IMR-90 (cell line): ENCODE results near the gene DNAJC3. TPM values are rescaled to one million over a fixed set of nuclear protein-coding genes. Genes with fewer than 3 reads are reported as not detected.

Experiments used
- ATAC-seq: fragments of 200-7000 bp; cut with Tn5 transposase; 2 replicates; pipeline ENCODE4 v1.9.1; 2020; ENCODE audit warnings: low read depth, mild to moderate bottlenecking, moderate library complexity
- BruUV-seq: library from RNA; stranded (reverse); fragments of 400-500 nt; replicated peaks from 2 replicates; lab custom pipeline; 2021; lab: Mats Ljungman, UMichigan
- CTCF ChIA-PET: fragments of 300-600 bp; formaldehyde crosslinking; extraction: SDS; loops from one replicate; lab custom pipeline; 2021; ENCODE audit warnings: antibody characterized with exemption; lab: Yijun Ruan, JAX
- POLR2A ChIA-PET: fragments of 300-600 bp; sonication (Branson Sonifier 250); formaldehyde crosslinking; loops from one replicate; lab custom pipeline; 2022; ENCODE audit warnings: antibody characterized with exemption; ENCODE audit not compliant: unreplicated experiment; lab: Charles Lee
- DNase-seq: peaks from one replicate; pipeline ENCODE4 v3.0.0; 2013
- H2AFZ ChIP-seq: replicated peaks from 2 replicates; pipeline ENCODE3; 2013; ENCODE audit warnings: low read length, mild to moderate bottlenecking; ENCODE audit not compliant: poor library complexity
- H2AK5ac ChIP-seq: 2 replicates; pipeline ENCODE4 v1.6.1; 2013; ENCODE audit warnings: low read depth, low read length, inconsistent platforms
- H2AK9ac ChIP-seq: replicated peaks from 2 replicates; pipeline ENCODE3; 2013; ENCODE audit warnings: mild to moderate bottlenecking, low read depth, low read length, moderate library complexity; ENCODE audit not compliant: poor library complexity
- H2BK120ac ChIP-seq: 2 replicates; pipeline ENCODE4 v1.6.1; 2013; ENCODE audit warnings: low read depth, low read length, inconsistent platforms
- H2BK15ac ChIP-seq: 3 replicates; pipeline ENCODE4 v1.6.1; 2013; ENCODE audit warnings: low read depth, low read length, inconsistent platforms
- H2BK20ac ChIP-seq: 2 replicates; pipeline ENCODE4 v1.6.1; 2013; ENCODE audit warnings: low read depth, mild to moderate bottlenecking, inconsistent platforms, low read length, moderate library complexity
- H2BK5ac ChIP-seq: 2 replicates; pipeline ENCODE4 v1.6.1; 2013; ENCODE audit warnings: mild to moderate bottlenecking, low read depth, low read length, inconsistent platforms; ENCODE audit not compliant: poor library complexity, severe bottlenecking
- H3K14ac ChIP-seq: replicated peaks from 2 replicates; pipeline ENCODE4 v1.6.1; 2013; ENCODE audit warnings: low read depth, low read length, inconsistent platforms
- H3K18ac ChIP-seq: 2 replicates; pipeline ENCODE4 v1.6.1; 2013; ENCODE audit warnings: low read depth, low read length, control low read depth
- H3K23ac ChIP-seq: 2 replicates; pipeline ENCODE4 v1.6.1; 2013; ENCODE audit warnings: low read depth, low read length, inconsistent platforms
- H3K27ac ChIP-seq: 2 replicates; pipeline ENCODE4 v1.5.1; 2013; ENCODE audit warnings: mild to moderate bottlenecking, control low read depth, low read length; ENCODE audit not compliant: insufficient read depth
- H3K27me3 ChIP-seq: 2 replicates; pipeline ENCODE4 v1.6.1; 2013; ENCODE audit warnings: low read length; ENCODE audit not compliant: control insufficient read depth, insufficient read depth
- H3K36me3 ChIP-seq: 2 replicates; pipeline ENCODE4 v1.6.1; 2013; ENCODE audit warnings: low read length, mixed read lengths; ENCODE audit not compliant: control insufficient read depth, insufficient read depth
- H3K4ac ChIP-seq: 2 replicates; pipeline ENCODE4 v1.6.1; 2013; ENCODE audit warnings: low read depth, low read length, inconsistent platforms
- H3K4me1 ChIP-seq: 2 replicates; pipeline ENCODE4 v1.6.1; 2013; ENCODE audit warnings: low read length, mixed read lengths; ENCODE audit not compliant: control insufficient read depth, insufficient read depth
- H3K4me2 ChIP-seq: 2 replicates; pipeline ENCODE4 v1.6.1; 2013; ENCODE audit warnings: low read depth, mild to moderate bottlenecking, control low read depth, low read length, moderate library complexity
- H3K4me3 ChIP-seq: 2 replicates; pipeline ENCODE4 v1.5.1; 2013; ENCODE audit warnings: low read depth, mild to moderate bottlenecking, control low read depth, low read length, moderate library complexity; ENCODE audit not compliant: insufficient read depth
- H3K56ac ChIP-seq: 2 replicates; pipeline ENCODE4 v1.6.1; 2013; ENCODE audit warnings: low read length, inconsistent platforms; ENCODE audit not compliant: insufficient read depth; ENCODE audit errors: extremely low read depth
- H3K79me1 ChIP-seq, 2 experiments: 2 replicates each; pipeline ENCODE4 v1.6.1; 2013; ENCODE audit warnings: low read length in 2 of 2, inconsistent platforms in 1 of 2, low read depth in 1 of 2
- H3K9ac ChIP-seq: 2 replicates; pipeline ENCODE4 v1.6.1; 2013; ENCODE audit warnings: low read depth, low read length, control low read depth
- H3K9me1 ChIP-seq: 2 replicates; pipeline ENCODE4 v1.6.1; 2013; ENCODE audit warnings: low read length, inconsistent platforms; ENCODE audit not compliant: insufficient read depth
- H3K9me3 ChIP-seq: 2 replicates; pipeline ENCODE4 v1.6.1; 2013; ENCODE audit warnings: low read length; ENCODE audit not compliant: control insufficient read depth, insufficient read depth
- H4K20me1 ChIP-seq: 2 replicates; pipeline ENCODE4 v1.6.1; 2013; ENCODE audit warnings: low read length, inconsistent platforms; ENCODE audit not compliant: insufficient read depth
- H4K5ac ChIP-seq: 2 replicates; pipeline ENCODE4 v1.6.1; 2013; ENCODE audit warnings: mild to moderate bottlenecking, low read depth, low read length, control low read depth
- H4K8ac ChIP-seq, 2 experiments: 2 replicates each; pipeline ENCODE4 v1.6.1; 2013; ENCODE audit warnings: low read depth in 2 of 2, low read length in 2 of 2, control low read depth in 1 of 2, inconsistent platforms in 1 of 2
- H4K91ac ChIP-seq: 2 replicates; pipeline ENCODE4 v1.6.1; 2013; ENCODE audit warnings: low read depth, low read length, inconsistent platforms; ENCODE audit not compliant: insufficient read depth
- CEBPB ChIP-seq: IDR thresholded peaks from 2 replicates; pipeline ENCODE4 v1.6.1; 2012; ENCODE audit warnings: low read depth, low read length, improper control_type of control experiment
- CHD1 ChIP-seq: IDR thresholded peaks from 2 replicates; pipeline ENCODE4 v1.6.1; 2012; ENCODE audit warnings: low read depth, low read length, improper control_type of control experiment
- RCOR1 ChIP-seq: IDR thresholded peaks from 2 replicates; pipeline ENCODE4 v1.6.1; 2012; ENCODE audit warnings: mild to moderate bottlenecking, low read length, improper control_type of control experiment; ENCODE audit not compliant: insufficient replicate concordance
- WGBS, 2 experiments: methylation state at CpG; one replicate each; pipeline versions ENCODE4 v1.1.5 to v1.1.7; 2013; ENCODE audit warnings: missing lambda C conversion rate in 2 of 2; ENCODE audit not compliant: insufficient read length in 1 of 2; ENCODE audit errors: extremely low coverage in 2 of 2; 5-methylcytosine and 5-hydroxymethylcytosine counted together
- dilution Hi-C: fragments of 300-500 bp; cut with HindIII; formaldehyde crosslinking; loops from one replicate; pipeline ENCODE4 v1.14.3; 2018; ENCODE audit warnings: low sequenced_read_pairs; ENCODE audit not compliant: unreplicated experiment
- in situ Hi-C: fragments of 300-500 bp; cut with MboI; formaldehyde crosslinking; loops from 3 replicates; pipeline ENCODE4 v1.14.3; 2019; ENCODE audit warnings: low sequenced_read_pairs, inconsistent platforms, mixed read lengths
- intact Hi-C: fragments of 100-400 bp; cut with micrococcal nuclease; formaldehyde crosslinking; loops from 2 replicates; pipeline ENCODE4 v1.10.0; 2022
- polyA plus RNA-seq, 3 experiments: library from polyadenylated mRNA; depleted of rRNA; stranded (reverse); fragments of >200 nt; gene quantifications; 2 replicates each; pipeline ENCODE4 v1.2.3, GENCODE V29; 2012; ENCODE audit warnings: low replicate concordance in 1 of 3
- total RNA-seq: library from RNA; depleted of rRNA; stranded (reverse); fragments of >200 nt; gene quantifications from 2 replicates; pipeline ENCODE4 v1.2.3, GENCODE V29; 2012

DNAJC3 gene
- total and polyA plus RNA-seq, 2 of the 4 experiments (the other 2 are of a cell fraction): 10.7 to 28.5 TPM

GRCh38 chr13:95724252-95724651, 47.3 kb downstream of the DNAJC3 start:
- POLR2A ChIA-PET: no interaction called here

More at GRCh38 chr13:95724252-95724651, 47.3 kb downstream of the DNAJC3 start:
- BruUV-seq: no TSS peak
- H3K9ac ChIP-seq: no peak overlapping the region
- H4K20me1 ChIP-seq: no peaks in the 10 kb centered on the region; the same call in 1 of the 2 replicates
- H3K4me1 ChIP-seq: no peaks in the 10 kb centered on the region
- peaks cover 3% of the 10 kb centered on the region; the same call in 1 of the 2 replicates for H3K9me1 ChIP-seq
- no peak overlapping the region for H2BK5ac ChIP-seq
- no peaks in the 10 kb centered on the region for H3K27me3 ChIP-seq
- H3K4me3 ChIP-seq: no peak overlapping the region
- H4K5ac ChIP-seq: no peak overlapping the region
- peak; percentile 37 for DNase-seq
- WGBS, 2 experiments: no CpG with 5 or more reads among the region's 3 CpGs
- H2BK120ac ChIP-seq: no peak overlapping the region
- H2BK20ac ChIP-seq: no peak overlapping the region
- no peak overlapping the region for H3K4ac ChIP-seq
- dilution Hi-C loops: no loop called here
- H4K91ac ChIP-seq: no peak overlapping the region
- H2AK5ac ChIP-seq: no peak overlapping the region
- TF ChIP-seq RCOR1 (no peak), CHD1 (no peak), CEBPB (peak; percentile 55; the same call in 1 of the 2 replicates)
- H2AFZ ChIP-seq: no peak overlapping the region
- H3K56ac ChIP-seq: no peak overlapping the region
- H2AK9ac ChIP-seq: no peak overlapping the region
- H3K27ac ChIP-seq: no peak overlapping the region
- H4K8ac ChIP-seq: no peak overlapping the region
- peaks cover 5 to 21% of the 10 kb centered on the region in 2 experiments for H3K79me1 ChIP-seq
- H3K4me2 ChIP-seq: no peak overlapping the region
- H3K14ac ChIP-seq: no peak overlapping the region
- intact Hi-C loops: no loop called here
- in situ Hi-C loops: no loop called here
- ATAC-seq: no peak
- CTCF ChIA-PET: no interaction called here
- no peaks in the 10 kb centered on the region for H3K9me3 ChIP-seq
- H3K18ac ChIP-seq: no peak overlapping the region
- no peak overlapping the region for H2BK15ac ChIP-seq
- H3K36me3 ChIP-seq: peaks cover 2% of the 10 kb centered on the region
- no peak overlapping the region for H3K23ac ChIP-seq
